ENCODE data around the gene ZFPM1.
"Not testable (repeated sequence)": the region's sequence is repeated elsewhere in the genome, so short reads cannot be mapped to it uniquely, and the experiment has no call there.

- TF ChIP-seq CTCF (IDR thresholded peaks at IDR 0.05; ENCODE audit: insufficient read depth, low read length, poor library complexity, severe bottlenecking); EZH2phosphoT487 (conservative IDR thresholded peaks at IDR 0.05; ENCODE audit: low read length): not testable (repeated sequence)
Measured at GRCh38 chr16:88518411-88519111, 65.5 kb downstream of the ZFPM1 start.

Data from SU-DHL-6 (cell line).